Glomerular endothelial cell (primary cell): ENCODE measurements around the gene KIAA1671. TPM values are rescaled to one million over a fixed set of nuclear protein-coding genes. Genes with fewer than 3 reads are reported as not detected.
A peak's percentile ranks its signal among the peaks of the same experiment; 100 is the strongest.

ENCODE experiments used
- DNase-seq: peaks from one replicate; pipeline ENCODE4 v3.0.0-alpha.2; 2011; ENCODE audit warnings: low read depth, low spot score; ENCODE audit errors: extremely low read depth
- total RNA-seq: library from RNA; depleted of rRNA; stranded (reverse); fragments of >200 nt; gene quantifications from 2 replicates; pipeline ENCODE4 v1.2.3, GENCODE V29; 2015

Gene KIAA1671
- total RNA-seq, 1 donor from 2014 or later = 91.0 TPM

- no peak for DNase-seq
These were observed 79.5 kb downstream of the KIAA1671 start for GRCh38 chr22:25032066-25032465.

GRCh38 chr22:25035715-25036114 is 83.2 kb downstream of the KIAA1671 start:
- DNase-seq = no peak

- no peak for DNase-seq
These were observed 85.7 kb downstream of the KIAA1671 start for GRCh38 chr22:25038239-25038638.

GRCh38 chr22:25038771-25039170 is 86.3 kb downstream of the KIAA1671 start:
- no peak for DNase-seq

GRCh38 chr22:25039255-25039654 is 86.7 kb downstream of the KIAA1671 start:
- no peak for DNase-seq

- no peak for DNase-seq
These were observed 87.2 kb downstream of the KIAA1671 start for GRCh38 chr22:25039754-25040153.

GRCh38 chr22:25045159-25045558 is 92.6 kb downstream of the KIAA1671 start:
- DNase-seq = no peak

GRCh38 chr22:25048071-25048470 is 95.6 kb downstream of the KIAA1671 start:
- DNase-seq = no peak

- DNase-seq = peak; percentile 23
These were observed 96.4 kb downstream of the KIAA1671 start for GRCh38 chr22:25048659-25049647.

- DNase-seq = no peak
These were observed 97.3 kb downstream of the KIAA1671 start for GRCh38 chr22:25049770-25050169.

GRCh38 chr22:25050566-25050965 is 98.0 kb downstream of the KIAA1671 start:
- DNase-seq = no peak

- no peak for DNase-seq
These were observed 98.6 kb downstream of the KIAA1671 start for GRCh38 chr22:25051073-25051472.

- no peak for DNase-seq
These were observed 99.6 kb downstream of the KIAA1671 start for GRCh38 chr22:25051983-25052710.

GRCh38 chr22:25053153-25053805 is 100.8 kb downstream of the KIAA1671 start:
- no peak for DNase-seq

- DNase-seq = no peak
These were observed 102.5 kb downstream of the KIAA1671 start for GRCh38 chr22:25054943-25055511.

GRCh38 chr22:25057013-25057881 is 104.7 kb downstream of the KIAA1671 start:
- DNase-seq = no peak

GRCh38 chr22:25059438-25059837 is 106.9 kb downstream of the KIAA1671 start:
- DNase-seq = no peak

- DNase-seq = no peak
These were observed 108.1 kb downstream of the KIAA1671 start for GRCh38 chr22:25060522-25061071.

GRCh38 chr22:25061134-25061533 is 108.6 kb downstream of the KIAA1671 start:
- no peak for DNase-seq
